GM21528 (cell line): Measurements from ENCODE around the gene CBR1.
"Not testable (repeated sequence)": the region's sequence is repeated elsewhere in the genome, so short reads cannot be mapped to it uniquely, and the experiment has no call there.

Experiments used
- ATAC-seq: cut with Tn5 transposase; IDR thresholded peaks from one replicate; pipeline ENCODE4 v1.9.1; 2021; ENCODE audit warnings: mild to moderate bottlenecking, moderate library complexity; ENCODE audit not compliant: unreplicated experiment, low FRiP score

Gene CBR1

GRCh38 chr21:36047139-36047538 lies 22.7 kb upstream of the CBR1 start:
- no peak for ATAC-seq

GRCh38 chr21:36048357-36048756 lies 21.5 kb upstream of the CBR1 start:
- no peak for ATAC-seq

GRCh38 chr21:36052860-36053714 lies 16.7 kb upstream of the CBR1 start:
- no peak for ATAC-seq

GRCh38 chr21:36053715-36054062 lies 16.1 kb upstream of the CBR1 start:
- no peak for ATAC-seq

- no peak for ATAC-seq
These were observed 14.3 kb upstream of the CBR1 start for GRCh38 chr21:36055551-36055950.

- ATAC-seq, result peak; percentile 46
These were observed 10.0 kb upstream of the CBR1 start for GRCh38 chr21:36059823-36060158.

- peak; percentile 85 for ATAC-seq
These were observed 9.5 kb upstream of the CBR1 start, which contains the start of gene SETD4 for GRCh38 chr21:36060159-36060921. SETD4 (minus strand) TSS chr21:36060526; CDS start chr21:36058888, 1,638 bp downstream.

- no peak for ATAC-seq
These were observed 8.4 kb upstream of the CBR1 start for GRCh38 chr21:36061445-36061844.

GRCh38 chr21:36063375-36064084 lies 6.3 kb upstream of the CBR1 start:
- no peak for ATAC-seq

- no peak for ATAC-seq
These were observed 5.8 kb upstream of the CBR1 start for GRCh38 chr21:36064085-36064460.

- no peak for ATAC-seq
These were observed 4.3 kb upstream of the CBR1 start for GRCh38 chr21:36065497-36066036.

GRCh38 chr21:36068748-36069398 lies 951 bp upstream of the CBR1 start:
- ATAC-seq, result no peak

- ATAC-seq, result no peak
These were observed 1.2 kb downstream of the CBR1 start for GRCh38 chr21:36070999-36071398.

- ATAC-seq, result no peak
These were observed 2.8 kb downstream of the CBR1 start for GRCh38 chr21:36072453-36073162.

GRCh38 chr21:36073181-36073580 lies 3.4 kb downstream of the CBR1 start:
- no peak for ATAC-seq

GRCh38 chr21:36073911-36074310 lies 4.1 kb downstream of the CBR1 start:
- not testable (repeated sequence) for ATAC-seq

- no peak for ATAC-seq
These were observed 5.3 kb downstream of the CBR1 start for GRCh38 chr21:36075171-36075570.

GRCh38 chr21:36075953-36076352 lies 6.1 kb downstream of the CBR1 start:
- ATAC-seq, result no peak

- no peak for ATAC-seq
These were observed 7.2 kb downstream of the CBR1 start for GRCh38 chr21:36076878-36077655.
